SU-DHL-6 (cell line): ENCODE measurements around the gene ZXDA.

Source experiments
- H2AFZ ChIP-seq: fragments of 200-600 bp; sonication (generic); 2 replicates; pipeline ENCODE4 v1.6.1; 2014; ENCODE audit warnings: low read depth, mild to moderate bottlenecking, moderate library complexity, mixed read lengths, antibody characterized with exemption, low read length; ENCODE audit not compliant: severe bottlenecking
- H3F3A ChIP-seq: fragments of 200-600 bp; shearing (Covaris generic); 2 replicates; pipeline ENCODE4 v1.6.0; 2016; ENCODE audit warnings: antibody characterized with exemption, mild to moderate bottlenecking; ENCODE audit not compliant: insufficient read depth
- H3K27ac ChIP-seq: fragments of 200-600 bp; sonication (generic); 2 replicates; pipeline ENCODE4 v1.5.1; 2016; ENCODE audit warnings: low read depth, mild to moderate bottlenecking, low read length, moderate library complexity, mixed read lengths
- H3K27me3 ChIP-seq: fragments of 200-600 bp; sonication (generic), shearing (Covaris generic); 2 replicates; pipeline ENCODE4 v1.6.0; 2014; ENCODE audit warnings: mild to moderate bottlenecking, low read length
- H3K36me3 ChIP-seq: fragments of 200-600 bp; sonication (generic); 2 replicates; pipeline ENCODE4 v1.6.1; 2014; ENCODE audit warnings: mild to moderate bottlenecking, low read length, mixed read lengths
- H3K4me2 ChIP-seq: fragments of 300-600, 200-600 bp; shearing (Covaris generic), sonication (generic); 2 replicates; pipeline ENCODE4 v1.6.0; 2014; ENCODE audit warnings: low read length, low read depth, mild to moderate bottlenecking; ENCODE audit not compliant: poor library complexity, severe bottlenecking
- H3K4me3 ChIP-seq: fragments of 200-600 bp; sonication (generic); 2 replicates; pipeline ENCODE4 v1.5.1; 2014; ENCODE audit warnings: antibody characterized with exemption, low read length, mild to moderate bottlenecking, mixed read lengths; ENCODE audit not compliant: insufficient read depth, poor library complexity, severe bottlenecking
- H3K79me2 ChIP-seq: fragments of 200-600 bp; sonication (generic); 2 replicates; pipeline ENCODE4 v1.6.1; 2014; ENCODE audit warnings: mild to moderate bottlenecking, low read length, moderate library complexity; ENCODE audit not compliant: insufficient read depth
- H3K9ac ChIP-seq: fragments of 200-600 bp; sonication (generic); 2 replicates; pipeline ENCODE4 v1.7.0; 2014; ENCODE audit warnings: mild to moderate bottlenecking, low read length
- H3K9me2 ChIP-seq: fragments of 200-600 bp; sonication (generic); replicated peaks from 2 replicates; pipeline ENCODE4 v1.6.1; 2014; ENCODE audit warnings: low read length; ENCODE audit not compliant: insufficient read depth
- H3K9me3 ChIP-seq: fragments of 200-600 bp; sonication (generic); 2 replicates; pipeline ENCODE4 v1.6.1; 2014; ENCODE audit warnings: low read length, mixed read lengths; ENCODE audit not compliant: insufficient read depth
- H4K20me1 ChIP-seq: fragments of 200-600 bp; sonication (generic); 2 replicates; pipeline ENCODE4 v1.6.1; 2014; ENCODE audit warnings: low read depth, mild to moderate bottlenecking, antibody characterized with exemption, low read length, moderate library complexity, mixed read lengths
- CTCF ChIP-seq: fragments of 200-600 bp; sonication (generic); IDR thresholded peaks from one replicate; pipeline ENCODE4 v1.5.1; 2017; ENCODE audit warnings: antibody characterized with exemption, mild to moderate bottlenecking, low read length, moderate library complexity; ENCODE audit not compliant: insufficient read depth, poor library complexity, severe bottlenecking
- EZH2phosphoT487 ChIP-seq: fragments of 200-600 bp; sonication (generic), shearing (Covaris generic); conservative IDR thresholded peaks from 2 replicates; pipeline ENCODE4 v1.6.1; 2018; ENCODE audit warnings: mild to moderate bottlenecking, antibody characterized with exemption, low read length, moderate library complexity, mixed read lengths

ZXDA gene

GRCh38 chrX:57933321-57933720, 23.1 kb upstream of the ZXDA start:
- Histone ChIP-seq H2AFZ (no peak overlapping the region), H3K9ac (no peak overlapping the region), H3K79me2 (no peaks in the 10 kb centered on the region), H3K36me3 (no peaks in the 10 kb centered on the region), H3F3A (no peaks in the 10 kb centered on the region), H4K20me1 (no peaks in the 10 kb centered on the region), H3K4me2 (no peak overlapping the region), H3K9me3 (no peaks in the 10 kb centered on the region), H3K4me3 (no peak overlapping the region), H3K9me2 (no peaks in the 10 kb centered on the region), H3K27ac (no peak overlapping the region), H3K27me3 (no peaks in the 10 kb centered on the region)
- TF ChIP-seq EZH2phosphoT487 (no peak), CTCF (no peak)

- Histone ChIP-seq H2AFZ (no peak overlapping the region), H3K27ac (no peak overlapping the region), H3K79me2 (no peaks in the 10 kb centered on the region), H4K20me1 (no peaks in the 10 kb centered on the region), H3K9me2 (no peaks in the 10 kb centered on the region), H3K4me3 (no peak overlapping the region), H3K9me3 (no peaks in the 10 kb centered on the region), H3K27me3 (no peaks in the 10 kb centered on the region), H3F3A (no peaks in the 10 kb centered on the region), H3K9ac (no peak overlapping the region), H3K4me2 (no peak overlapping the region), H3K36me3 (no peaks in the 10 kb centered on the region)
- TF ChIP-seq EZH2phosphoT487 (no peak), CTCF (no peak)
These were observed 22.0 kb upstream of the ZXDA start for GRCh38 chrX:57932266-57932665.

- no peaks in the 10 kb centered on the region for H3K36me3 ChIP-seq
- no peak overlapping the region for H3K4me2 ChIP-seq
- no peaks in the 10 kb centered on the region for H4K20me1 ChIP-seq
- no peaks in the 10 kb centered on the region for H3K27me3 ChIP-seq
- no peak overlapping the region for H3K4me3 ChIP-seq
- H3K9ac ChIP-seq: no peak overlapping the region
- H3K9me2 ChIP-seq: no peaks in the 10 kb centered on the region
- H3K79me2 ChIP-seq: no peaks in the 10 kb centered on the region
- H3K9me3 ChIP-seq: no peaks in the 10 kb centered on the region
- H3F3A ChIP-seq: no peaks in the 10 kb centered on the region
- no peak overlapping the region for H2AFZ ChIP-seq
- TF ChIP-seq CTCF: no peak
- no peak for TF ChIP-seq EZH2phosphoT487
- no peak overlapping the region for H3K27ac ChIP-seq
These were observed 19.8 kb upstream of the ZXDA start for GRCh38 chrX:57930051-57930450.

GRCh38 chrX:57929373-57929772, 19.1 kb upstream of the ZXDA start:
- Histone ChIP-seq H3K9me2 (no peaks in the 10 kb centered on the region), H3F3A (no peaks in the 10 kb centered on the region), H4K20me1 (no peaks in the 10 kb centered on the region), H3K4me2 (no peak overlapping the region), H3K27me3 (no peaks in the 10 kb centered on the region), H3K9me3 (no peaks in the 10 kb centered on the region), H3K27ac (no peak overlapping the region), H3K4me3 (no peak overlapping the region), H3K36me3 (no peaks in the 10 kb centered on the region), H2AFZ (no peak overlapping the region), H3K79me2 (no peaks in the 10 kb centered on the region), H3K9ac (no peak overlapping the region)
- TF ChIP-seq CTCF (no peak), EZH2phosphoT487 (no peak)
